ENCODE results near the gene SNTB2. TPM values are rescaled to one million over a fixed set of nuclear protein-coding genes. Genes with fewer than 3 reads are reported as not detected.

SNTB2 gene
- total and polyA plus RNA-seq, 2 of the 13 experiments (the other 11 are each of a cell fraction or from before 2014, with no cell fraction given) = 11.5 to 19.2 TPM

DNA sequence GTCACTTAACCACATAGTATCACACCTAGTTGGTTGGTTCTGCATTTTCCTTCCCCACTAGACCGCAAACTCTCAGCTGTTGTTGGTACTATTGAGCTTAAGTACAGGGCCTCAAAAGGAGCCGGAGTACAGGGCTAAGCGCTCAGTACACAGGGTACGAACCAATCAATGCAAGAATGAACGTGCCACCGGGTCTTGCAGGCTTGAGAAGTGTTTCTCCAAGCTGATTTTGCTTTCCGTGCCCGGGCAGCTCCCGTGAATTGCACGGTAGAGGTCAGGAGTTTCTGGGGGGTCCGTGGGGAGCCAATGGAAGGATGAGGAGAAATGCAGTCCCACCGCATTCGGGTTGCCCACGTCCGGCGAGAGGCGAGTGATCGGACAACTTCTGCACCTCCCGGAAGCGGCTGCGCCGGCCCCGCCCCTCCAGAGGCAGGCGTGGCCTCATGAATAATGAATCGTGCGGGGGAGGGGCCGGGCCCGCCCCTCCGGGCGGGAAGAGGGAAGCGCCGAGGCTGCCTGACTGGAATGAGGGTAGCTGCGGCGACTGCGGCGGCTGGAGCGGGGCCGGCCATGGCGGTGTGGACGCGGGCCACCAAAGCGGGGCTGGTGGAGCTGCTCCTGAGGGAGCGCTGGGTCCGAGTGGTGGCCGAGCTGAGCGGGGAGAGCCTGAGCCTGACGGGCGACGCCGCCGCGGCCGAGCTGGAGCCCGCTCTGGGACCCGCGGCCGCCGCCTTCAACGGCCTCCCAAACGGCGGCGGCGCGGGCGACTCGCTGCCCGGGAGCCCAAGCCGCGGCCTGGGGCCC is at the start of gene SNTB2 (continued):
- TF ChIP-seq SALL2 (CRISPR knock-in tag; IDR thresholded peaks at IDR 0.05) (no peak), NFIC (IDR thresholded peaks at IDR 0.05; ENCODE audit: low read length) (no peak), ZNF883 (CRISPR knock-in tag; IDR thresholded peaks at IDR 0.05; ENCODE audit: not compliant biosample characterization) (peak; percentile 43), ZNF781 (CRISPR knock-in tag; IDR thresholded peaks at IDR 0.05; ENCODE audit: borderline replicate concordance, not compliant biosample characterization) (peak; percentile 71), MED1 (CRISPR knock-in tag; IDR thresholded peaks at IDR 0.05) (peak; percentile 56; the same call in 1 of the 2 replicates), ZNF274 (CRISPR knock-in tag; IDR thresholded peaks at IDR 0.05) (peak; percentile 76; the same call in 1 of the 2 replicates), SOX13 (IDR thresholded peaks at IDR 0.05) (no peak), SOX13 (CRISPR knock-in tag; conservative IDR thresholded peaks at IDR 0.05 in 1 of 2, IDR thresholded peaks at IDR 0.05 in 1 of 2) (peak in 1 of 2 experiments; percentile 68; a peak in 2 of 4 replicates), YEATS2 (CRISPR knock-in tag; IDR thresholded peaks at IDR 0.05; ENCODE audit: borderline replicate concordance) (no peak), ZNF776 (CRISPR knock-in tag; IDR thresholded peaks at IDR 0.05) (peak; percentile 89), ZKSCAN1 (IDR thresholded peaks at IDR 0.05; ENCODE audit: low read length) (no peak), ZNF556 (CRISPR knock-in tag; IDR thresholded peaks at IDR 0.05; ENCODE audit: borderline replicate concordance) (peak; percentile 63; the same call in 1 of the 2 replicates)
- TF ChIP-seq, protein P1, sequence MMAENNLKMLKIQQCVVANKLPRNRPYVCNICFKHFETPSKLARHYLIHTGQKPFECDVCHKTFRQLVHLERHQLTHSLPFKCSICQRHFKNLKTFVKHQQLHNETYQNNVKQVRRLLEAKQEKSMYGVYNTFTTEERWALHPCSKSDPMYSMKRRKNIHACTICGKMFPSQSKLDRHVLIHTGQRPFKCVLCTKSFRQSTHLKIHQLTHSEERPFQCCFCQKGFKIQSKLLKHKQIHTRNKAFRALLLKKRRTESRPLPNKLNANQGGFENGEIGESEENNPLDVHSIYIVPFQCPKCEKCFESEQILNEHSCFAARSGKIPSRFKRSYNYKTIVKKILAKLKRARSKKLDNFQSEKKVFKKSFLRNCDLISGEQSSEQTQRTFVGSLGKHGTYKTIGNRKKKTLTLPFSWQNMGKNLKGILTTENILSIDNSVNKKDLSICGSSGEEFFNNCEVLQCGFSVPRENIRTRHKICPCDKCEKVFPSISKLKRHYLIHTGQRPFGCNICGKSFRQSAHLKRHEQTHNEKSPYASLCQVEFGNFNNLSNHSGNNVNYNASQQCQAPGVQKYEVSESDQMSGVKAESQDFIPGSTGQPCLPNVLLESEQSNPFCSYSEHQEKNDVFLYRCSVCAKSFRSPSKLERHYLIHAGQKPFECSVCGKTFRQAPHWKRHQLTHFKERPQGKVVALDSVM (CRISPR knock-in tag; IDR thresholded peaks at IDR 0.05) = peak; percentile 65
- TF ChIP-seq, protein P2, sequence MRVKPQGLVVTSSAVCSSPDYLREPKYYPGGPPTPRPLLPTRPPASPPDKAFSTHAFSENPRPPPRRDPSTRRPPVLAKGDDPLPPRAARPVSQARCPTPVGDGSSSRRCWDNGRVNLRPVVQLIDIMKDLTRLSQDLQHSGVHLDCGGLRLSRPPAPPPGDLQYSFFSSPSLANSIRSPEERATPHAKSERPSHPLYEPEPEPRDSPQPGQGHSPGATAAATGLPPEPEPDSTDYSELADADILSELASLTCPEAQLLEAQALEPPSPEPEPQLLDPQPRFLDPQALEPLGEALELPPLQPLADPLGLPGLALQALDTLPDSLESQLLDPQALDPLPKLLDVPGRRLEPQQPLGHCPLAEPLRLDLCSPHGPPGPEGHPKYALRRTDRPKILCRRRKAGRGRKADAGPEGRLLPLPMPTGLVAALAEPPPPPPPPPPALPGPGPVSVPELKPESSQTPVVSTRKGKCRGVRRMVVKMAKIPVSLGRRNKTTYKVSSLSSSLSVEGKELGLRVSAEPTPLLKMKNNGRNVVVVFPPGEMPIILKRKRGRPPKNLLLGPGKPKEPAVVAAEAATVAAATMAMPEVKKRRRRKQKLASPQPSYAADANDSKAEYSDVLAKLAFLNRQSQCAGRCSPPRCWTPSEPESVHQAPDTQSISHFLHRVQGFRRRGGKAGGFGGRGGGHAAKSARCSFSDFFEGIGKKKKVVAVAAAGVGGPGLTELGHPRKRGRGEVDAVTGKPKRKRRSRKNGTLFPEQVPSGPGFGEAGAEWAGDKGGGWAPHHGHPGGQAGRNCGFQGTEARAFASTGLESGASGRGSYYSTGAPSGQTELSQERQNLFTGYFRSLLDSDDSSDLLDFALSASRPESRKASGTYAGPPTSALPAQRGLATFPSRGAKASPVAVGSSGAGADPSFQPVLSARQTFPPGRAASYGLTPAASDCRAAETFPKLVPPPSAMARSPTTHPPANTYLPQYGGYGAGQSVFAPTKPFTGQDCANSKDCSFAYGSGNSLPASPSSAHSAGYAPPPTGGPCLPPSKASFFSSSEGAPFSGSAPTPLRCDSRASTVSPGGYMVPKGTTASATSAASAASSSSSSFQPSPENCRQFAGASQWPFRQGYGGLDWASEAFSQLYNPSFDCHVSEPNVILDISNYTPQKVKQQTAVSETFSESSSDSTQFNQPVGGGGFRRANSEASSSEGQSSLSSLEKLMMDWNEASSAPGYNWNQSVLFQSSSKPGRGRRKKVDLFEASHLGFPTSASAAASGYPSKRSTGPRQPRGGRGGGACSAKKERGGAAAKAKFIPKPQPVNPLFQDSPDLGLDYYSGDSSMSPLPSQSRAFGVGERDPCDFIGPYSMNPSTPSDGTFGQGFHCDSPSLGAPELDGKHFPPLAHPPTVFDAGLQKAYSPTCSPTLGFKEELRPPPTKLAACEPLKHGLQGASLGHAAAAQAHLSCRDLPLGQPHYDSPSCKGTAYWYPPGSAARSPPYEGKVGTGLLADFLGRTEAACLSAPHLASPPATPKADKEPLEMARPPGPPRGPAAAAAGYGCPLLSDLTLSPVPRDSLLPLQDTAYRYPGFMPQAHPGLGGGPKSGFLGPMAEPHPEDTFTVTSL (CRISPR knock-in tag; IDR thresholded peaks at IDR 0.05; ENCODE audit: borderline replicate concordance) = 0 out of 2 replicates have a peak, but pooled peaks have one; percentile 49
- TF ChIP-seq, protein P3, sequence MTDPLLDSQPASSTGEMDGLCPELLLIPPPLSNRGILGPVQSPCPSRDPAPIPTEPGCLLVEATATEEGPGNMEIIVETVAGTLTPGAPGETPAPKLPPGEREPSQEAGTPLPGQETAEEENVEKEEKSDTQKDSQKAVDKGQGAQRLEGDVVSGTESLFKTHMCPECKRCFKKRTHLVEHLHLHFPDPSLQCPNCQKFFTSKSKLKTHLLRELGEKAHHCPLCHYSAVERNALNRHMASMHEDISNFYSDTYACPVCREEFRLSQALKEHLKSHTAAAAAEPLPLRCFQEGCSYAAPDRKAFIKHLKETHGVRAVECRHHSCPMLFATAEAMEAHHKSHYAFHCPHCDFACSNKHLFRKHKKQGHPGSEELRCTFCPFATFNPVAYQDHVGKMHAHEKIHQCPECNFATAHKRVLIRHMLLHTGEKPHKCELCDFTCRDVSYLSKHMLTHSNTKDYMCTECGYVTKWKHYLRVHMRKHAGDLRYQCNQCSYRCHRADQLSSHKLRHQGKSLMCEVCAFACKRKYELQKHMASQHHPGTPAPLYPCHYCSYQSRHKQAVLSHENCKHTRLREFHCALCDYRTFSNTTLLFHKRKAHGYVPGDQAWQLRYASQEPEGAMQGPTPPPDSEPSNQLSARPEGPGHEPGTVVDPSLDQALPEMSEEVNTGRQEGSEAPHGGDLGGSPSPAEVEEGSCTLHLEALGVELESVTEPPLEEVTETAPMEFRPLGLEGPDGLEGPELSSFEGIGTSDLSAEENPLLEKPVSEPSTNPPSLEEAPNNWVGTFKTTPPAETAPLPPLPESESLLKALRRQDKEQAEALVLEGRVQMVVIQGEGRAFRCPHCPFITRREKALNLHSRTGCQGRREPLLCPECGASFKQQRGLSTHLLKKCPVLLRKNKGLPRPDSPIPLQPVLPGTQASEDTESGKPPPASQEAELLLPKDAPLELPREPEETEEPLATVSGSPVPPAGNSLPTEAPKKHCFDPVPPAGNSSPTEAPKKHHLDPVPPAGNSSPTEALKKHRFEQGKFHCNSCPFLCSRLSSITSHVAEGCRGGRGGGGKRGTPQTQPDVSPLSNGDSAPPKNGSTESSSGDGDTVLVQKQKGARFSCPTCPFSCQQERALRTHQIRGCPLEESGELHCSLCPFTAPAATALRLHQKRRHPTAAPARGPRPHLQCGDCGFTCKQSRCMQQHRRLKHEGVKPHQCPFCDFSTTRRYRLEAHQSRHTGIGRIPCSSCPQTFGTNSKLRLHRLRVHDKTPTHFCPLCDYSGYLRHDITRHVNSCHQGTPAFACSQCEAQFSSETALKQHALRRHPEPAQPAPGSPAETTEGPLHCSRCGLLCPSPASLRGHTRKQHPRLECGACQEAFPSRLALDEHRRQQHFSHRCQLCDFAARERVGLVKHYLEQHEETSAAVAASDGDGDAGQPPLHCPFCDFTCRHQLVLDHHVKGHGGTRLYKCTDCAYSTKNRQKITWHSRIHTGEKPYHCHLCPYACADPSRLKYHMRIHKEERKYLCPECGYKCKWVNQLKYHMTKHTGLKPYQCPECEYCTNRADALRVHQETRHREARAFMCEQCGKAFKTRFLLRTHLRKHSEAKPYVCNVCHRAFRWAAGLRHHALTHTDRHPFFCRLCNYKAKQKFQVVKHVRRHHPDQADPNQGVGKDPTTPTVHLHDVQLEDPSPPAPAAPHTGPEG (CRISPR knock-in tag; IDR thresholded peaks at IDR 0.05) = 0 out of 2 replicates have a peak, but pooled peaks have one; percentile 51
